Measurements from ENCODE around the gene PTPN13. TPM values are rescaled to one million over a fixed set of nuclear protein-coding genes. Genes with fewer than 3 reads are reported as not detected.

PTPN13 gene
- total and polyA plus RNA-seq, 4 donors = 0.36 to 3.2 (median 1.2) TPM

GRCh38 chr4:86845593-86845992 is 251.5 kb downstream of the PTPN13 start:
- 82% methylated on average over 5 of the region's 5 CpGs for WGBS
- Histone ChIP-seq H3K4me1 (ENCODE audit: control insufficient read depth in 4 of 4, insufficient read depth in 4 of 4, low read length in 3 of 4) (no peaks in the 10 kb centered on the region), H3K27ac (ENCODE audit: low read depth in 1 of 2, low read length in 2 of 2) (no peak overlapping the region)

GRCh38 chr4:86846921-86847320 is 252.8 kb downstream of the PTPN13 start:
- Histone ChIP-seq H3K27ac (ENCODE audit: low read depth in 1 of 2, low read length in 2 of 2) (no peak overlapping the region), H3K9me3 (ENCODE audit: control insufficient read depth in 4 of 4, low read length in 3 of 4) (no peaks in the 10 kb centered on the region), H3K4me1 (ENCODE audit: control insufficient read depth in 4 of 4, insufficient read depth in 4 of 4, low read length in 3 of 4) (no peaks in the 10 kb centered on the region), H3K36me3 (ENCODE audit: control insufficient read depth in 4 of 4, insufficient read depth in 3 of 4, low read depth in 1 of 4, low read length in 3 of 4) (no peaks in the 10 kb centered on the region), H3K4me3 (ENCODE audit: low read depth in 1 of 3, low read length in 3 of 3) (no peak overlapping the region), H3K27me3 (ENCODE audit: control insufficient read depth in 4 of 4, insufficient read depth in 4 of 4, low read length in 3 of 4) (no peaks in the 10 kb centered on the region), H3K9ac (ENCODE audit: low read depth in 1 of 2, low read length in 2 of 2) (no peak overlapping the region)
- no peak for TF ChIP-seq SP1 (IDR thresholded peaks at IDR 0.05)
- TF ChIP-seq RAD21 (IDR thresholded peaks at IDR 0.05) = no peak
- TF ChIP-seq NR2F2 (IDR thresholded peaks at IDR 0.05) = no peak
- TF ChIP-seq TAF1 (conservative IDR thresholded peaks at IDR 0.05) = no peak
- TF ChIP-seq JUND (IDR thresholded peaks at IDR 0.05) = no peak
- TF ChIP-seq EGR1 (IDR thresholded peaks at IDR 0.05; ENCODE audit: low read depth in 2 of 2) = no peak
- TF ChIP-seq FOXA1 (IDR thresholded peaks at IDR 0.05) = no peak
- TF ChIP-seq HNF4A (conservative IDR thresholded peaks at IDR 0.05) = no peak
- no peak for TF ChIP-seq FOXA2 (IDR thresholded peaks at IDR 0.05)
- TF ChIP-seq GABPA (IDR thresholded peaks at IDR 0.05 in 1 of 2, conservative IDR thresholded peaks at IDR 0.05 in 1 of 2) = no peak
- TF ChIP-seq MAX (IDR thresholded peaks at IDR 0.05) = no peak
- TF ChIP-seq REST (IDR thresholded peaks at IDR 0.05) = no peak
- no peak for TF ChIP-seq ZBTB33 (IDR thresholded peaks at IDR 0.05)
- no peak for DNase-seq (ENCODE audit: low spot score)

More at GRCh38 chr4:86845593-86845992, 251.5 kb downstream of the PTPN13 start:
- Histone ChIP-seq H3K27me3 (ENCODE audit: control insufficient read depth in 4 of 4, insufficient read depth in 4 of 4, low read length in 3 of 4) (no peaks in the 10 kb centered on the region), H3K36me3 (ENCODE audit: control insufficient read depth in 4 of 4, insufficient read depth in 3 of 4, low read depth in 1 of 4, low read length in 3 of 4) (no peaks in the 10 kb centered on the region), H3K9ac (ENCODE audit: low read depth in 1 of 2, low read length in 2 of 2) (no peak overlapping the region), H3K4me3 (ENCODE audit: low read depth in 1 of 3, low read length in 3 of 3) (no peak overlapping the region), H3K9me3 (ENCODE audit: control insufficient read depth in 4 of 4, low read length in 3 of 4) (no peaks in the 10 kb centered on the region)
- TF ChIP-seq NR2F2 (IDR thresholded peaks at IDR 0.05) = peak; percentile 58
- no peak for TF ChIP-seq EGR1 (IDR thresholded peaks at IDR 0.05; ENCODE audit: low read depth in 2 of 2)
- DNase-seq (ENCODE audit: low spot score) = no peak

GRCh38 chr4:86847571-86847970 is 253.5 kb downstream of the PTPN13 start:
- Histone ChIP-seq H3K27me3 (ENCODE audit: control insufficient read depth in 4 of 4, insufficient read depth in 4 of 4, low read length in 3 of 4) (no peaks in the 10 kb centered on the region), H3K36me3 (ENCODE audit: control insufficient read depth in 4 of 4, insufficient read depth in 3 of 4, low read depth in 1 of 4, low read length in 3 of 4) (no peaks in the 10 kb centered on the region), H3K27ac (ENCODE audit: low read depth in 1 of 2, low read length in 2 of 2) (no peak overlapping the region), H3K4me1 (ENCODE audit: control insufficient read depth in 4 of 4, insufficient read depth in 4 of 4, low read length in 3 of 4) (no peaks in the 10 kb centered on the region), H3K9me3 (ENCODE audit: control insufficient read depth in 4 of 4, low read length in 3 of 4) (no peaks in the 10 kb centered on the region), H3K9ac (ENCODE audit: low read depth in 1 of 2, low read length in 2 of 2) (no peak overlapping the region), H3K4me3 (ENCODE audit: low read depth in 1 of 3, low read length in 3 of 3) (no peak overlapping the region)
- DNase-seq (ENCODE audit: low spot score) = no peak
- WGBS = 90% methylated on average over 4 of the region's 4 CpGs
- TF ChIP-seq RAD21 (IDR thresholded peaks at IDR 0.05) = no peak
- no peak for TF ChIP-seq FOXA1 (IDR thresholded peaks at IDR 0.05)
- TF ChIP-seq MAX (IDR thresholded peaks at IDR 0.05) = no peak
- TF ChIP-seq ZBTB33 (IDR thresholded peaks at IDR 0.05) = no peak
- no peak for TF ChIP-seq EGR1 (IDR thresholded peaks at IDR 0.05; ENCODE audit: low read depth in 2 of 2)
- no peak for TF ChIP-seq TAF1 (conservative IDR thresholded peaks at IDR 0.05)
- TF ChIP-seq ATF3 (IDR thresholded peaks at IDR 0.05) = no peak
- TF ChIP-seq RXRA (IDR thresholded peaks at IDR 0.05) = no peak
- no peak for TF ChIP-seq CTCF (IDR thresholded peaks at IDR 0.05; ENCODE audit: low read depth, low read length, missing input control)
- TF ChIP-seq HNF4G (IDR thresholded peaks at IDR 0.05) = no peak

Measured in liver (tissue), 9 donors.